Activated T-cell treated with anti-CD3 and anti-CD28 coated beads, Interleukin-2, amount 50 U/mL, for 24 hours (primary cell): ENCODE data around the gene GLG1.
"Not testable (repeated sequence)": the region's sequence is repeated elsewhere in the genome, so short reads cannot be mapped to it uniquely, and the experiment has no call there.

Experiments
- DNase-seq: peaks from one replicate; pipeline ENCODE4 v3.0.0-alpha.2; 2020
- H3K27ac Mint-ChIP-seq: 2 replicates; pipeline ENCODE4 v1.8.0; 2020; ENCODE audit warnings: mild to moderate bottlenecking, mixed read lengths
- H3K27me3 Mint-ChIP-seq: 2 replicates; pipeline ENCODE4 v1.8.0; 2020; ENCODE audit warnings: mixed read lengths
- H3K36me3 Mint-ChIP-seq: 2 replicates; pipeline ENCODE4 v1.8.0; 2020; ENCODE audit warnings: low read depth, mixed read lengths
- H3K4me1 Mint-ChIP-seq: 2 replicates; pipeline ENCODE4 v1.8.0; 2020; ENCODE audit warnings: low read depth, mixed read lengths
- H3K4me3 Mint-ChIP-seq: 2 replicates; pipeline ENCODE4 v1.8.0; 2020; ENCODE audit warnings: mild to moderate bottlenecking, moderate library complexity, mixed read lengths
- H3K9me3 Mint-ChIP-seq: 2 replicates; pipeline ENCODE4 v1.8.0; 2020; ENCODE audit warnings: mixed read lengths

Gene GLG1

GRCh38 chr16:74423721-74424120 is 183.2 kb downstream of the GLG1 start:
- H3K27ac Mint-ChIP-seq, H3K4me1 Mint-ChIP-seq, H3K9me3 Mint-ChIP-seq, H3K27me3 Mint-ChIP-seq, DNase-seq, H3K4me3 Mint-ChIP-seq, H3K36me3 Mint-ChIP-seq: not testable (repeated sequence)

GRCh38 chr16:74422086-74422485 is 184.8 kb downstream of the GLG1 start:
- H3K4me3 Mint-ChIP-seq, H3K9me3 Mint-ChIP-seq: not testable (repeated sequence)

GRCh38 chr16:74421482-74421785 is 185.5 kb downstream of the GLG1 start:
- H3K4me1 Mint-ChIP-seq, H3K4me3 Mint-ChIP-seq, H3K36me3 Mint-ChIP-seq, H3K9me3 Mint-ChIP-seq, H3K27me3 Mint-ChIP-seq, DNase-seq, H3K27ac Mint-ChIP-seq: not testable (repeated sequence)

More at GRCh38 chr16:74422086-74422485, 184.8 kb downstream of the GLG1 start:
- not testable (repeated sequence) for DNase-seq, H3K4me1 Mint-ChIP-seq, H3K27ac Mint-ChIP-seq, H3K36me3 Mint-ChIP-seq, H3K27me3 Mint-ChIP-seq

- not testable (repeated sequence) for H3K27ac Mint-ChIP-seq, DNase-seq, H3K36me3 Mint-ChIP-seq, H3K27me3 Mint-ChIP-seq, H3K4me3 Mint-ChIP-seq, H3K9me3 Mint-ChIP-seq, H3K4me1 Mint-ChIP-seq
Measured at GRCh38 chr16:74420612-74421481, 186.1 kb downstream of the GLG1 start, which contains the start of gene CLEC18B. CLEC18B (minus strand) TSS chr16:74421478; CDS start chr16:74421270, 208 bp downstream.

GRCh38 chr16:74419811-74420210 is 187.1 kb downstream of the GLG1 start:
- H3K27ac Mint-ChIP-seq, H3K27me3 Mint-ChIP-seq, DNase-seq, H3K9me3 Mint-ChIP-seq, H3K4me1 Mint-ChIP-seq, H3K36me3 Mint-ChIP-seq, H3K4me3 Mint-ChIP-seq: not testable (repeated sequence)

GRCh38 chr16:74417897-74418296 is 189.0 kb downstream of the GLG1 start:
- not testable (repeated sequence) for DNase-seq, H3K9me3 Mint-ChIP-seq, H3K27me3 Mint-ChIP-seq, H3K36me3 Mint-ChIP-seq, H3K4me3 Mint-ChIP-seq, H3K4me1 Mint-ChIP-seq, H3K27ac Mint-ChIP-seq

GRCh38 chr16:74413920-74414319 is 193.0 kb downstream of the GLG1 start:
- H3K4me1 Mint-ChIP-seq, H3K27me3 Mint-ChIP-seq, H3K4me3 Mint-ChIP-seq, H3K36me3 Mint-ChIP-seq, H3K27ac Mint-ChIP-seq, H3K9me3 Mint-ChIP-seq: not testable (repeated sequence)
- peak; percentile 29 for DNase-seq

GRCh38 chr16:74413485-74413884 is 193.4 kb downstream of the GLG1 start:
- H3K4me1 Mint-ChIP-seq: not testable (repeated sequence)

GRCh38 chr16:74412775-74413390 is 194.0 kb downstream of the GLG1 start:
- DNase-seq: peak; percentile 27

More at GRCh38 chr16:74413485-74413884, 193.4 kb downstream of the GLG1 start:
- not testable (repeated sequence) for H3K9me3 Mint-ChIP-seq, H3K4me3 Mint-ChIP-seq, H3K27ac Mint-ChIP-seq, H3K36me3 Mint-ChIP-seq, H3K27me3 Mint-ChIP-seq
- DNase-seq: peak; percentile 25

GRCh38 chr16:74412138-74412774 is 194.7 kb downstream of the GLG1 start:
- not testable (repeated sequence) for H3K9me3 Mint-ChIP-seq, H3K4me3 Mint-ChIP-seq, H3K36me3 Mint-ChIP-seq, H3K27ac Mint-ChIP-seq, H3K27me3 Mint-ChIP-seq, H3K4me1 Mint-ChIP-seq
- peak; percentile 13 for DNase-seq

More at GRCh38 chr16:74412775-74413390, 194.0 kb downstream of the GLG1 start:
- not testable (repeated sequence) for H3K27ac Mint-ChIP-seq, H3K9me3 Mint-ChIP-seq, H3K36me3 Mint-ChIP-seq, H3K4me3 Mint-ChIP-seq, H3K27me3 Mint-ChIP-seq, H3K4me1 Mint-ChIP-seq

- not testable (repeated sequence) for H3K27me3 Mint-ChIP-seq, H3K4me1 Mint-ChIP-seq, H3K27ac Mint-ChIP-seq, H3K36me3 Mint-ChIP-seq, H3K4me3 Mint-ChIP-seq, H3K9me3 Mint-ChIP-seq
- DNase-seq: peak; percentile 32
Measured at GRCh38 chr16:74410981-74411380, 195.9 kb downstream of the GLG1 start.

GRCh38 chr16:74410057-74410957 is 196.6 kb downstream of the GLG1 start:
- H3K4me3 Mint-ChIP-seq, H3K36me3 Mint-ChIP-seq, H3K27me3 Mint-ChIP-seq, H3K9me3 Mint-ChIP-seq, H3K4me1 Mint-ChIP-seq, H3K27ac Mint-ChIP-seq: not testable (repeated sequence)
- peak; percentile 30 for DNase-seq

- H3K4me1 Mint-ChIP-seq, H3K9me3 Mint-ChIP-seq, H3K36me3 Mint-ChIP-seq, H3K4me3 Mint-ChIP-seq, H3K27me3 Mint-ChIP-seq, H3K27ac Mint-ChIP-seq: not testable (repeated sequence)
- DNase-seq: peak; percentile 28
Measured at GRCh38 chr16:74409185-74409981, 197.5 kb downstream of the GLG1 start.

- H3K4me3 Mint-ChIP-seq: not testable (repeated sequence)
- peak; percentile 33 for DNase-seq
Measured at GRCh38 chr16:74407362-74407705, 199.6 kb downstream of the GLG1 start.

More at GRCh38 chr16:74407362-74407705, 199.6 kb downstream of the GLG1 start:
- not testable (repeated sequence) for H3K27me3 Mint-ChIP-seq, H3K9me3 Mint-ChIP-seq, H3K4me1 Mint-ChIP-seq, H3K27ac Mint-ChIP-seq, H3K36me3 Mint-ChIP-seq
